HepG2 (cell line): Measurements from ENCODE around the gene SMOC1. TPM values are rescaled to one million over a fixed set of nuclear protein-coding genes. Genes with fewer than 3 reads are reported as not detected.

Experiments used
- BCL3 ChIP-seq: sonication (generic); formaldehyde crosslinking; IDR thresholded peaks from 2 replicates; pipeline ENCODE4 v1.5.1; 2020; ENCODE audit warnings: mild to moderate bottlenecking, missing genetic modification reagents, moderate library complexity
- CCAR2 ChIP-seq: fragments of 200-400 bp; formaldehyde crosslinking; optimal IDR thresholded peaks from 2 replicates; pipeline ENCODE3; 2018; ENCODE audit warnings: low read depth, mild to moderate bottlenecking, low read length, moderate library complexity
- HNRNPLL ChIP-seq: fragments of 200-400 bp; formaldehyde crosslinking; IDR thresholded peaks from 2 replicates; pipeline ENCODE4 v1.6.1; 2017; ENCODE audit warnings: mild to moderate bottlenecking, low read depth, low read length; ENCODE audit not compliant: poor library complexity, severe bottlenecking
- HOXA7 ChIP-seq: sonication (generic); formaldehyde crosslinking; IDR thresholded peaks from 2 replicates; pipeline ENCODE4 v1.8.1; 2022; ENCODE audit warnings: mild to moderate bottlenecking, missing genetic modification reagents, moderate library complexity
- KDM6A ChIP-seq: IDR thresholded peaks from 2 replicates; pipeline ENCODE4 v1.6.1; 2016; ENCODE audit warnings: low read depth
- MAFK ChIP-seq, 2 experiments: IDR thresholded peaks in 1 of 2; conservative IDR thresholded peaks in 1 of 2; 2 replicates each; pipeline ENCODE4 v1.6.1; 2011; ENCODE audit warnings: improper control_type of control experiment in 2 of 2, low read length in 2 of 2
- NFIB ChIP-seq: sonication (generic); formaldehyde crosslinking; IDR thresholded peaks from 2 replicates; pipeline ENCODE4 v1.9.0; 2021; ENCODE audit warnings: missing genetic modification reagents, mild to moderate bottlenecking, borderline replicate concordance
- NFYC ChIP-seq: IDR thresholded peaks from 2 replicates; pipeline ENCODE4 v1.6.1; 2016; ENCODE audit warnings: missing genetic modification reagents, missing compliant biosample characterization
- NR2F1 ChIP-seq, 2 experiments: fragments of 450-650 bp in 1 of 2; formaldehyde crosslinking in 1 of 2; IDR thresholded peaks; 2 replicates each; pipeline versions ENCODE4 v1.5.0 to v1.6.1; 2016 to 2020; ENCODE audit warnings: mild to moderate bottlenecking in 1 of 2, missing compliant biosample characterization in 1 of 2, missing genetic modification reagents in 1 of 2, moderate library complexity in 1 of 2
- PCBP1 ChIP-seq: fragments of 200-400 bp; formaldehyde crosslinking; IDR thresholded peaks from 2 replicates; pipeline ENCODE4 v1.6.1; 2017; ENCODE audit warnings: mild to moderate bottlenecking, low read depth, low read length, borderline replicate concordance
- ZFYVE20 ChIP-seq: sonication (generic); formaldehyde crosslinking; IDR thresholded peaks from 2 replicates; pipeline ENCODE4 v1.8.0; 2023; ENCODE audit warnings: low read depth, mild to moderate bottlenecking, moderate library complexity, missing genetic modification reagents, borderline replicate concordance
- ZNF33A ChIP-seq: sonication (generic); formaldehyde crosslinking; IDR thresholded peaks from 2 replicates; pipeline ENCODE4 v1.5.1; 2020; ENCODE audit warnings: missing genetic modification reagents, mild to moderate bottlenecking, moderate library complexity, borderline replicate concordance
- ZNF431 ChIP-seq: sonication (generic); formaldehyde crosslinking; IDR thresholded peaks from 2 replicates; pipeline ENCODE4 v1.9.0; 2022; ENCODE audit warnings: missing genetic modification reagents, low read depth, mild to moderate bottlenecking, borderline replicate concordance
- ZNF547 ChIP-seq: sonication (generic); formaldehyde crosslinking; IDR thresholded peaks from 2 replicates; pipeline ENCODE4 v1.5.1; 2020; ENCODE audit warnings: mild to moderate bottlenecking, missing genetic modification reagents
- ZNF570 ChIP-seq: sonication (generic); formaldehyde crosslinking; IDR thresholded peaks from 2 replicates; pipeline ENCODE4 v1.4.0; 2020; ENCODE audit warnings: mild to moderate bottlenecking, missing genetic modification reagents, borderline replicate concordance
- ZNF781 ChIP-seq: sonication (generic); formaldehyde crosslinking; IDR thresholded peaks from 2 replicates; pipeline ENCODE4 v1.5.1; 2020; ENCODE audit warnings: borderline replicate concordance, mild to moderate bottlenecking, missing genetic modification reagents; ENCODE audit errors: not compliant biosample characterization
- polyA plus RNA-seq, 8 experiments: library from polyadenylated mRNA; depleted of rRNA in 3 of 8; stranded (reverse) in 7 of 8; unstranded in 1 of 8; fragments of >200 nt; fragmentation: Illumina TruSeq in 4 of 8; extraction: Trizol in 4 of 8; gene quantifications; 2 replicates each; pipeline versions ENCODE4 v1.2.1 to v1.2.3, GENCODE V29; 2011 to 2016; ENCODE audit warnings: low read depth in 4 of 8, missing spikeins in 1 of 8, mixed read lengths in 1 of 8; ENCODE audit not compliant: insufficient read depth in 1 of 8
- total RNA-seq, 5 experiments: library from RNA; depleted of rRNA; stranded (reverse); fragments of >200 nt; fragmentation: Illumina TruSeq; extraction: Trizol; gene quantifications; 2 replicates each; pipeline ENCODE4 v1.2.3, GENCODE V29; 2016; ENCODE audit warnings: low read depth in 1 of 5
- TF ChIP-seq, protein P1 (sequence below): IDR thresholded peaks from 2 replicates; pipeline ENCODE4 v1.6.1; 2016; ENCODE audit warnings: missing compliant biosample characterization, missing genetic modification reagents, borderline replicate concordance
- TF ChIP-seq, protein P2 (sequence below): IDR thresholded peaks from 2 replicates; pipeline ENCODE4 v1.6.1; 2016; ENCODE audit warnings: mild to moderate bottlenecking
- TF ChIP-seq, protein P3 (sequence below): sonication (generic); formaldehyde crosslinking; IDR thresholded peaks from 2 replicates; pipeline ENCODE4 v1.4.0; 2020; ENCODE audit warnings: mild to moderate bottlenecking, missing genetic modification reagents
- TF ChIP-seq, protein P4 (sequence below): sonication (generic); formaldehyde crosslinking; IDR thresholded peaks from 2 replicates; pipeline ENCODE4 v1.8.0; 2023; ENCODE audit warnings: mild to moderate bottlenecking, missing genetic modification reagents
- TF ChIP-seq, protein P5 (sequence below): IDR thresholded peaks from 2 replicates; pipeline ENCODE4 v1.6.1; 2016; ENCODE audit warnings: mild to moderate bottlenecking, missing biosample characterization, missing genetic modification reagents

The SMOC1 gene
- total and polyA plus RNA-seq, 2 of the 13 experiments (the other 11 are each of a cell fraction or from before 2014, with no cell fraction given), result 17.8 to 35.6 TPM

DNA sequence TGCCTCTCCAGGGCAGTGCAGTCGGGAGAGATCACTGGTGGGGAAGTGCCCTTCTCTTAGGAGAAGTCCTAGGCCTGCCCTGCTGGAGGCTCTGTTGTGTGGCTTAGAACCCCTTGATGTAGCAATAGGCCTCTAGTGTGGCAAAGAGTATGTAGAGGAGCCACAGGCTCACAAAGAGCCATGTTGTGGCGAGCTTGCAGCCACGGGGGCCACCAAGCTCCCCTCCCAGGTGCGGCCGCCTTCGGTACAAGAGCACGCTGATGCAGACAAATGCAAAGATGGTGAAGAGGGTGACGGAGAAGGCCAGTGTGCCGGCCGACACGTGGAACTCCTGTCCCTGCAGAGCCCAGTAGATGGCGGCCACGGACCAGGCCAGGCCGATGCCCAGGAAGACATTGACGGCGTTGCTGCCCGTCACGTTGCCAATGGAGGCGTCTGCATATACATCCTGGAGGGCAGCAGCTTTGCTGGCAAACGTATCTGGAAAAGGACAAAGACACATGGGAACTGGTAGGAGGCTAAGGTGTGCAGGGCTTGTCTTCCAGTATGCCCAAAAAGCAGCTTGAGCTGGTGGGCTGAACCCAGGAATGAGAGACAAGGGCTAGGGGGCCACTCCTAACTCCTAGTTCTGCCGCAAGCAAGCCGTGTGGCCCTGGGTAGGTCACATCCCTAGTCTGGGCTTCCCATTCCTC, 166.8 kb downstream of the SMOC1 start (continued):
- TF ChIP-seq, protein P1, sequence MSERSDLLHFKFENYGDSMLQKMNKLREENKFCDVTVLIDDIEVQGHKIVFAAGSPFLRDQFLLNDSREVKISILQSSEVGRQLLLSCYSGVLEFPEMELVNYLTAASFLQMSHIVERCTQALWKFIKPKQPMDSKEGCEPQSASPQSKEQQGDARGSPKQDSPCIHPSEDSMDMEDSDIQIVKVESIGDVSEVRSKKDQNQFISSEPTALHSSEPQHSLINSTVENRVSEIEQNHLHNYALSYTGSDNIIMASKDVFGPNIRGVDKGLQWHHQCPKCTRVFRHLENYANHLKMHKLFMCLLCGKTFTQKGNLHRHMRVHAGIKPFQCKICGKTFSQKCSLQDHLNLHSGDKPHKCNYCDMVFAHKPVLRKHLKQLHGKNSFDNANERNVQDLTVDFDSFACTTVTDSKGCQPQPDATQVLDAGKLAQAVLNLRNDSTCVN (CRISPR knock-in tag), result peak; percentile 78; the same call in 1 of the 2 replicates
- TF ChIP-seq ZNF547 (CRISPR knock-in tag) (peak; percentile 17; the same call in 1 of the 2 replicates), HOXA7 (CRISPR knock-in tag) (no peak), NR2F1 (CRISPR knock-in tag; IDR thresholded peaks at IDR 0.05) (no peak), ZNF33A (CRISPR knock-in tag) (no peak), MAFK (conservative IDR thresholded peaks at IDR 0.05 in 1 of 2, IDR thresholded peaks at IDR 0.05 in 1 of 2; ENCODE audit: low read length in 2 of 2) (no peak), NFYC (CRISPR knock-in tag) (peak; percentile 32; the same call in 1 of the 2 replicates), NFIB (CRISPR knock-in tag) (no peak), PCBP1 (no peak), ZNF570 (CRISPR knock-in tag) (no peak), ZNF431 (CRISPR knock-in tag) (no peak), ZFYVE20 (CRISPR knock-in tag) (peak; percentile 75; the same call in 1 of the 2 replicates), BCL3 (CRISPR knock-in tag) (no peak), HNRNPLL (peak; percentile 30), CCAR2 (no peak), ZNF781 (CRISPR knock-in tag) (no peak), KDM6A (no peak)
- TF ChIP-seq, protein P2, sequence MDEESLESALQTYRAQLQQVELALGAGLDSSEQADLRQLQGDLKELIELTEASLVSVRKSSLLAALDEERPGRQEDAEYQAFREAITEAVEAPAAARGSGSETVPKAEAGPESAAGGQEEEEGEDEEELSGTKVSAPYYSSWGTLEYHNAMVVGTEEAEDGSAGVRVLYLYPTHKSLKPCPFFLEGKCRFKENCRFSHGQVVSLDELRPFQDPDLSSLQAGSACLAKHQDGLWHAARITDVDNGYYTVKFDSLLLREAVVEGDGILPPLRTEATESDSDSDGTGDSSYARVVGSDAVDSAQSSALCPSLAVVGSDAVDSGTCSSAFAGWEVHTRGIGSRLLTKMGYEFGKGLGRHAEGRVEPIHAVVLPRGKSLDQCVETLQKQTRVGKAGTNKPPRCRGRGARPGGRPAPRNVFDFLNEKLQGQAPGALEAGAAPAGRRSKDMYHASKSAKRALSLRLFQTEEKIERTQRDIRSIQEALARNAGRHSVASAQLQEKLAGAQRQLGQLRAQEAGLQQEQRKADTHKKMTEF (CRISPR knock-in tag), result peak; percentile 80; the same call in 1 of the 2 replicates
- TF ChIP-seq, protein P3, sequence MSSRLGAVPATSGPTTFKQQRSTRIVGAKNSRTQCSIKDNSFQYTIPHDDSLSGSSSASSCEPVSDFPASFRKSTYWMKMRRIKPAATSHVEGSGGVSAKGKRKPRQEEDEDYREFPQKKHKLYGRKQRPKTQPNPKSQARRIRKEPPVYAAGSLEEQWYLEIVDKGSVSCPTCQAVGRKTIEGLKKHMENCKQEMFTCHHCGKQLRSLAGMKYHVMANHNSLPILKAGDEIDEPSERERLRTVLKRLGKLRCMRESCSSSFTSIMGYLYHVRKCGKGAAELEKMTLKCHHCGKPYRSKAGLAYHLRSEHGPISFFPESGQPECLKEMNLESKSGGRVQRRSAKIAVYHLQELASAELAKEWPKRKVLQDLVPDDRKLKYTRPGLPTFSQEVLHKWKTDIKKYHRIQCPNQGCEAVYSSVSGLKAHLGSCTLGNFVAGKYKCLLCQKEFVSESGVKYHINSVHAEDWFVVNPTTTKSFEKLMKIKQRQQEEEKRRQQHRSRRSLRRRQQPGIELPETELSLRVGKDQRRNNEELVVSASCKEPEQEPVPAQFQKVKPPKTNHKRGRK (CRISPR knock-in tag), result no peak
- TF ChIP-seq, protein P4, sequence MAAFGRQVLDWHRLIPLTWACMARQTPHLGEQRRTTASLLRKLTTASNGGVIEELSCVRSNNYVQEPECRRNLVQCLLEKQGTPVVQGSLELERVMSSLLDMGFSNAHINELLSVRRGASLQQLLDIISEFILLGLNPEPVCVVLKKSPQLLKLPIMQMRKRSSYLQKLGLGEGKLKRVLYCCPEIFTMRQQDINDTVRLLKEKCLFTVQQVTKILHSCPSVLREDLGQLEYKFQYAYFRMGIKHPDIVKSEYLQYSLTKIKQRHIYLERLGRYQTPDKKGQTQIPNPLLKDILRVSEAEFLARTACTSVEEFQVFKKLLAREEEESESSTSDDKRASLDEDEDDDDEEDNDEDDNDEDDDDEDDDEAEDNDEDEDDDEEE, result peak; percentile 78; the same call in 1 of the 2 replicates
- TF ChIP-seq, protein P5, sequence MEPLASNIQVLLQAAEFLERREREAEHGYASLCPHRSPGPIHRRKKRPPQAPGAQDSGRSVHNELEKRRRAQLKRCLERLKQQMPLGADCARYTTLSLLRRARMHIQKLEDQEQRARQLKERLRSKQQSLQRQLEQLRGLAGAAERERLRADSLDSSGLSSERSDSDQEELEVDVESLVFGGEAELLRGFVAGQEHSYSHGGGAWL, result peak; percentile 77
